Measurements from ENCODE around the gene MCF2L. TPM values are rescaled to one million over a fixed set of nuclear protein-coding genes. Genes with fewer than 3 reads are reported as not detected.

Gene MCF2L
- total RNA-seq, 1 donor from 2014 or later = 16.5 TPM

GRCh38 chr13:113061271-113061625 lies 92.2 kb downstream of the MCF2L start:
- H3K9me3 Mint-ChIP-seq (ENCODE audit: unreplicated experiment) = no peaks in the 10 kb centered on the region
- no peak for TF ChIP-seq CTCF (IDR thresholded peaks at IDR 0.05; ENCODE audit: unreplicated experiment)
- H3K4me1 Mint-ChIP-seq (ENCODE audit: unreplicated experiment) = no peaks in the 10 kb centered on the region
- H3K27me3 Mint-ChIP-seq (ENCODE audit: unreplicated experiment) = peaks cover 10% of the 10 kb centered on the region
- peaks cover 3% of the 10 kb centered on the region for H3K36me3 Mint-ChIP-seq (ENCODE audit: low read depth, unreplicated experiment)
- H3K4me3 Mint-ChIP-seq (ENCODE audit: unreplicated experiment) = no peak overlapping the region
- DNase-seq (ENCODE audit: low spot score) = no peak
- no peak overlapping the region for H3K27ac Mint-ChIP-seq (ENCODE audit: unreplicated experiment)

GRCh38 chr13:113061796-113062425 lies 92.9 kb downstream of the MCF2L start:
- no peak for DNase-seq (ENCODE audit: low spot score)
- Mint-ChIP-seq H3K4me1 (ENCODE audit: unreplicated experiment) (no peaks in the 10 kb centered on the region), H3K4me3 (ENCODE audit: unreplicated experiment) (no peak overlapping the region), H3K27me3 (ENCODE audit: unreplicated experiment) (peaks cover 11% of the 10 kb centered on the region), H3K36me3 (ENCODE audit: low read depth, unreplicated experiment) (peaks cover 3% of the 10 kb centered on the region), H3K9me3 (ENCODE audit: unreplicated experiment) (no peaks in the 10 kb centered on the region), H3K27ac (ENCODE audit: unreplicated experiment) (no peak overlapping the region)
- no peak for TF ChIP-seq CTCF (IDR thresholded peaks at IDR 0.05; ENCODE audit: unreplicated experiment)

DNA sequence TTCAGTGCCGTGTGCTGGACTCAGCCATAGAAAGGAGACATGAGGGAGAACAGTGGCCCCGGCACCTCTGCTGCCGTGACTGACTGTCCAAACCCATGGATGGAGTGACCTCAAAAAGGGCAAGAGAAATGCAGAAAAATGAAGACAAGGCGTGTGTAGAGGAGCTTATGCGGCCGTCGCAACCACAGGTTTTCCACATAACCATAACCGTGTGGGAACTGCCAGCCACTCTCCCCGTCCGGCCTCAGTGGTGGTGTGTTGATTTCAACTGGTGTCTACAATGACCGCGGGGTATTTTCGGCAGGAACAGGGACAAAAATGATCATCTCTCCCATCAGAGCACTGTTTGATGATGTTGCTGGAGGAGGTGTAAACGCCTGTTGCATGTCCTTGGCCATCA lies 93.7 kb downstream of the MCF2L start:
- H3K4me1 Mint-ChIP-seq (ENCODE audit: unreplicated experiment) = no peaks in the 10 kb centered on the region
- peaks cover 3% of the 10 kb centered on the region for H3K36me3 Mint-ChIP-seq (ENCODE audit: low read depth, unreplicated experiment)
- H3K4me3 Mint-ChIP-seq (ENCODE audit: unreplicated experiment) = no peak overlapping the region
- no peaks in the 10 kb centered on the region for H3K9me3 Mint-ChIP-seq (ENCODE audit: unreplicated experiment)
- H3K27me3 Mint-ChIP-seq (ENCODE audit: unreplicated experiment) = peaks cover 11% of the 10 kb centered on the region
- no peak overlapping the region for H3K27ac Mint-ChIP-seq (ENCODE audit: unreplicated experiment)
- no peak for TF ChIP-seq CTCF (IDR thresholded peaks at IDR 0.05; ENCODE audit: unreplicated experiment)
- DNase-seq (ENCODE audit: low spot score) = no peak

- no peaks in the 10 kb centered on the region for H3K9me3 Mint-ChIP-seq (ENCODE audit: unreplicated experiment)
- no peak for DNase-seq (ENCODE audit: low spot score)
- no peak overlapping the region for H3K27ac Mint-ChIP-seq (ENCODE audit: unreplicated experiment)
- H3K4me1 Mint-ChIP-seq (ENCODE audit: unreplicated experiment) = no peaks in the 10 kb centered on the region
- TF ChIP-seq CTCF (IDR thresholded peaks at IDR 0.05; ENCODE audit: unreplicated experiment) = no peak
- no peak overlapping the region for H3K4me3 Mint-ChIP-seq (ENCODE audit: unreplicated experiment)
- peaks cover 3% of the 10 kb centered on the region for H3K36me3 Mint-ChIP-seq (ENCODE audit: low read depth, unreplicated experiment)
- peaks cover 11% of the 10 kb centered on the region for H3K27me3 Mint-ChIP-seq (ENCODE audit: unreplicated experiment)
Observed at GRCh38 chr13:113063091-113063491, 94.1 kb downstream of the MCF2L start.

DNA sequence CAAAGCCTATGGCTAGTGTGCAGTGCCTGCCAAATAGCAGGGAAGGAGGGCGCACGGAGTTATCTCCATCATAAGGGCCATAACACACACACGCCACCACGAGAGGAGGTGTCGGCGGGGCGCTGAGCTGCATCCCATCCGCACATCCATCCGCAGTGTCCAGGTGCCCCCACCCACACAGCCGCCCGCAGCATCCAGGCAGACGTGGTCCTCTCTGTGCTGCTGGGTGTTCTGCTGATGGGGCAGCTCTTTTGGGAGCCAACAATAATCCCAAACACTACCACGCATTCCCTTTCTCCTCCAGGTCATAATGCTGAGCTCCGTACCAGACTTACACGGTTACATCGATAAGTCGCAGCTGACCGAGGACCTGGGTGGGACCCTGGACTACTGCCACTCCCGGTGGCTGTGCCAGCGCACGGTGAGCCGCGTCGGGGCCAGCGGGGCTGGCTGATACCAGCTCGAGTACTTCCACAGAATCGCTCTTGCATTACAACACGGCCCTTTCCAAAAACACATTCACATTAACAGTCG lies 95.1 kb downstream of the MCF2L start:
- Mint-ChIP-seq H3K36me3 (ENCODE audit: low read depth, unreplicated experiment) (peaks cover 3% of the 10 kb centered on the region), H3K27me3 (ENCODE audit: unreplicated experiment) (peaks cover 11% of the 10 kb centered on the region), H3K9me3 (ENCODE audit: unreplicated experiment) (no peaks in the 10 kb centered on the region), H3K4me3 (ENCODE audit: unreplicated experiment) (no peak overlapping the region), H3K4me1 (ENCODE audit: unreplicated experiment) (no peaks in the 10 kb centered on the region), H3K27ac (ENCODE audit: unreplicated experiment) (no peak overlapping the region)
- no peak for DNase-seq (ENCODE audit: low spot score)
- no peak for TF ChIP-seq CTCF (IDR thresholded peaks at IDR 0.05; ENCODE audit: unreplicated experiment)
